GM12878 (cell line): ENCODE results near the gene CKS2. TPM values are rescaled to one million over a fixed set of nuclear protein-coding genes. Genes with fewer than 3 reads are reported as not detected.
"Not testable (repeated sequence)": the region's sequence is repeated elsewhere in the genome, so short reads cannot be mapped to it uniquely, and the experiment has no call there.

Experiments
- ATAC-seq: fragments of 200-7000 bp; cut with Tn5 transposase; 3 replicates; pipeline ENCODE4 v1.9.1; 2020; ENCODE audit warnings: mild to moderate bottlenecking, moderate library complexity
- BruUV-seq: library from RNA; stranded (reverse); fragments of 400-500 nt; replicated peaks from 2 replicates; lab custom pipeline; 2021; lab: Mats Ljungman, UMichigan
- CTCF ChIA-PET: fragments of 300-600 bp; sonication (Branson Sonifier 250); formaldehyde crosslinking; extraction: SDS; loops from one replicate; lab custom pipeline; 2021; ENCODE audit warnings: inconsistent platforms; lab: Yijun Ruan, JAX
- POLR2A ChIA-PET: fragments of 350-600 bp; formaldehyde crosslinking; extraction: SDS; loops from one replicate; lab custom pipeline; 2021; ENCODE audit warnings: inconsistent platforms; lab: Charles Lee
- RAD21 ChIA-PET: fragments of 300-600 bp; sonication (Branson Sonifier 250); formaldehyde crosslinking; loops from one replicate; lab custom pipeline; 2023; ENCODE audit warnings: antibody characterized with exemption; ENCODE audit not compliant: unreplicated experiment; lab: Charles Lee
- SMC1A ChIA-PET: fragments of 300-600 bp; sonication (Branson Sonifier 250); formaldehyde crosslinking; loops from one replicate; lab custom pipeline; 2023; ENCODE audit not compliant: unreplicated experiment, uncharacterized antibody; lab: Charles Lee
- DNase-seq: peaks from one replicate; pipeline ENCODE4 v3.0.0-alpha.2; 2011; ENCODE audit warnings: low read depth, low spot score
- FAIRE-seq: peaks from 3 replicates; lab custom pipeline; 2011; peaks lifted over from hg19 to GRCh38; lab: Jason Lieb, UNC
- H2AFZ ChIP-seq: 2 replicates; pipeline ENCODE4 v1.6.0; 2011; ENCODE audit warnings: low read depth, low read length, control low read depth; ENCODE audit not compliant: control insufficient read depth
- H3K27ac ChIP-seq: 2 replicates; pipeline ENCODE4 v1.5.1; 2011; ENCODE audit warnings: control low read depth; ENCODE audit not compliant: control insufficient read depth, insufficient read depth
- H3K27me3 ChIP-seq, 2 experiments: replicated peaks in 1 of 2; 2 replicates each; pipeline versions ENCODE4 v1.6.0 to v1.6.1; 2011; ENCODE audit warnings: low read length in 1 of 2; ENCODE audit not compliant: control insufficient read depth in 2 of 2, insufficient read depth in 2 of 2
- H3K36me3 ChIP-seq, 2 experiments: 2 replicates each; pipeline ENCODE4 v1.5.1; 2011; ENCODE audit warnings: low read length in 1 of 2; ENCODE audit not compliant: control insufficient read depth in 2 of 2, insufficient read depth in 2 of 2
- H3K4me1 ChIP-seq: 2 replicates; pipeline ENCODE4 v1.6.1; 2011; ENCODE audit warnings: mild to moderate bottlenecking, low read length, moderate library complexity, mixed read lengths; ENCODE audit not compliant: control insufficient read depth, insufficient read depth
- H3K4me2 ChIP-seq: 2 replicates; pipeline ENCODE4 v1.6.0; 2011; ENCODE audit warnings: control low read depth; ENCODE audit not compliant: control insufficient read depth, insufficient read depth
- H3K4me3 ChIP-seq: fragments of 200-600 bp; sonication (generic); 2 replicates; pipeline ENCODE4 v1.5.1; 2016
- H3K79me2 ChIP-seq: 2 replicates; pipeline ENCODE4 v1.6.0; 2011; ENCODE audit warnings: low read length; ENCODE audit not compliant: control insufficient read depth, insufficient read depth
- H3K9ac ChIP-seq: 2 replicates; pipeline ENCODE4 v1.8.0; 2011; ENCODE audit warnings: low read length, control low read depth, mixed read lengths; ENCODE audit not compliant: control insufficient read depth, insufficient read depth
- H3K9me3 ChIP-seq: replicated peaks from 3 replicates; pipeline ENCODE4 v1.5.1; 2011; ENCODE audit warnings: mild to moderate bottlenecking, low read length; ENCODE audit not compliant: control insufficient read depth, insufficient read depth
- H4K20me1 ChIP-seq: 2 replicates; pipeline ENCODE4 v1.6.0; 2011; ENCODE audit not compliant: control insufficient read depth, insufficient read depth
- CEBPB ChIP-seq, 2 experiments: fragments of 150-350 bp in 1 of 2; IDR thresholded peaks; 2 replicates each; pipeline ENCODE4 v1.6.1; 2012 to 2014; ENCODE audit warnings: low read depth in 2 of 2, low read length in 2 of 2, borderline replicate concordance in 1 of 2, inconsistent platforms in 1 of 2
- GABPA ChIP-seq: IDR thresholded peaks from 2 replicates; pipeline ENCODE4 v1.6.1; 2014; ENCODE audit warnings: antibody characterized with exemption, low read depth, mild to moderate bottlenecking, inconsistent platforms
- RBBP5 ChIP-seq: fragments of 200-600 bp; sonication (generic); conservative IDR thresholded peaks from 2 replicates; pipeline ENCODE4 v1.6.1; 2016
- WGBS: methylation state at CpG from one replicate; pipeline ENCODE4 v1.1.6; 2016; ENCODE audit warnings: low lambda C conversion rate; ENCODE audit not compliant: insufficient replicate concordance, insufficient coverage; ENCODE audit errors: missing lambda C conversion rate; 5-methylcytosine and 5-hydroxymethylcytosine counted together
- in situ Hi-C: fragments of 300-500 bp; cut with MboI; formaldehyde crosslinking; loops from 9 replicates; pipeline ENCODE4 v1.14.3; 2018; ENCODE audit warnings: mixed read lengths
- intact Hi-C: fragments of 100-400 bp; cut with micrococcal nuclease; formaldehyde crosslinking; loops from one replicate; pipeline ENCODE4 v1.14.2; 2022; ENCODE audit not compliant: unreplicated experiment
- polyA plus RNA-seq, 11 experiments: library from polyadenylated mRNA; depleted of rRNA in 4 of 11; unstranded in 6 of 11; stranded (reverse) in 5 of 11; fragments of >200 nt; fragmentation: Nextera tagmentation in 4 of 11; fragmentation: Illumina TruSeq in 1 of 11; extraction: Ambion mirVana in 4 of 11; extraction: Trizol in 1 of 11; gene quantifications; 1 replicate in 1 of 11; 2 replicates in 10 of 11; pipeline versions ENCODE4 v1.2.1 to v1.2.3, GENCODE V29; 2011 to 2016; ENCODE audit warnings: inconsistent platforms in 2 of 11, missing spikeins in 2 of 11, low read depth in 1 of 11
- total RNA-seq, 4 experiments: library from RNA; depleted of rRNA in 3 of 4; stranded (reverse); fragments of >200 nt in 3 of 4; fragmentation: Illumina TruSeq in 1 of 4; extraction: Trizol in 1 of 4; gene quantifications; 2 replicates each; pipeline versions ENCODE4 v1.2.1 to v1.2.3, GENCODE V29; 2013 to 2021

The CKS2 gene
- total and polyA plus RNA-seq, 10 of the 15 experiments (the other 5 are each of a cell fraction or from before 2014, with no cell fraction given) = 172 to 1,251 (median 503) TPM

DNA sequence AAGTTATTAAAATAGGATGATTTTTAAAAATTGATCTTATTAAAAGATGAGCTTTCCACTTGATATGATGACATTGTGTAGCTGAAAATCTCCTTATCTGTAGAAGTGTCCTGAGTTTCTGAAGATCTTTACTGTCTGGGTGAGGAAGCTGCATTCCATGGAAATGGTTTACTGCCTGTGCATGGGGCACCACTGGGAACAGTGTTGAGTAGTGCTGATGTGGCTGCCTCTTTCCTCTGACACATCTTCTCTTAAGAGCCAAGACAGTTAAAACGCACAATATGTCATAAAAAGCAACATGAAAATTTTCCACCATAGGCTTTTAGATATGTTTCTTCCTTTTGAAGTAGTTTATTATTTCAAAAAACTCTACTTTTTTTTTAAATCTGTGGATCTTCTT is 32.0 kb downstream of the CKS2 start:
- no TSS peak for BruUV-seq
- Histone ChIP-seq H3K79me2 (no peaks in the 10 kb centered on the region), H3K27me3 (no peaks in the 10 kb centered on the region), H3K36me3 (peaks cover 10 to 24% of the 10 kb centered on the region in 2 experiments; a peak in 3 of 4 replicates), H3K4me3 (no peak overlapping the region), H2AFZ (no peak overlapping the region), H3K4me1 (peaks cover 20% of the 10 kb centered on the region), H3K4me2 (no peak overlapping the region), H3K9me3 (peaks cover 2% of the 10 kb centered on the region; the same call in 1 of the 3 replicates), H3K27ac (no peak overlapping the region), H4K20me1 (no peaks in the 10 kb centered on the region), H3K9ac (no peak overlapping the region)
- no peak for DNase-seq
- intact Hi-C loops (no loop called here), in situ Hi-C loops (no loop called here)
- ATAC-seq = no peak
- TF ChIP-seq CEBPB (IDR thresholded peaks at IDR 0.05; ENCODE audit: borderline replicate concordance in 1 of 2, low read depth in 2 of 2, low read length in 2 of 2) (no peak), RBBP5 (no peak), GABPA (no peak)
- no peak for FAIRE-seq
- SMC1A ChIA-PET = interaction anchor here (0.7 to 2.5 kb wide), 4 partner anchors 10 to 19 kb away, joined by 3 to 8 read pairs (median 4); no protein-coding TSS in a partner anchor
- POLR2A ChIA-PET = no interaction called here
- 100% methylated on average over 1 of the region's 1 CpG for WGBS
- CTCF ChIA-PET = interaction anchor here (1.7 kb wide), 1 partner anchor 12 kb away, joined by 4 read pairs; no protein-coding TSS in a partner anchor
- RAD21 ChIA-PET = no interaction called here

DNA sequence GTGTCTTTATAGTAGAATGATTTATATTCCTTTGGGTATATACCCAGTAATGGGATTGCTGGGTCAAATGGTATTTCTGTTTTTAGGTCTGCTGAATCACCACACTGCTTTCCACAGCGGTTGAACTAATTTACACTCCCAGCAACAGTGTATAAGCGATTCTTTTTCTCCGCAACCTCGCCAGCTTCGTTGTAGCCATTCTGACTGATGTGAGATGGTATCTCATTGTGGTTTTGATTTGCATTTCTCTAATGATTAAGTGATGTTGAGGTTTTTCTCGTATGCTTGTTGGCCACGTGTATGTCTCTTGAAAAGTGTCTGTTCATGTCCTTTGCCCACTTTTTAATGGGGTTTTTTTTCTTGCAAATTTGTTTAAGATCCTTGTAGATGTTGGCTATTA is 32.8 kb downstream of the CKS2 start:
- H3K9ac ChIP-seq, BruUV-seq, DNase-seq, H3K9me3 ChIP-seq, ATAC-seq, H2AFZ ChIP-seq, H3K27me3 ChIP-seq, H3K4me3 ChIP-seq, FAIRE-seq, H3K4me2 ChIP-seq, in situ Hi-C loops, intact Hi-C loops, H3K79me2 ChIP-seq, H4K20me1 ChIP-seq, CTCF ChIA-PET, H3K27ac ChIP-seq, SMC1A ChIA-PET, POLR2A ChIA-PET: not testable (repeated sequence)
- peaks cover 20% of the 10 kb centered on the region for H3K4me1 ChIP-seq
- RAD21 ChIA-PET = interaction anchor here (1.0 kb wide), 1 partner anchor 221 kb away, joined by 3 read pairs; no protein-coding TSS in a partner anchor
- peaks cover 14 to 32% of the 10 kb centered on the region in 2 experiments for H3K36me3 ChIP-seq
- WGBS = 74% methylated on average over 7 of the region's 7 CpGs
